HepG2 (cell line): ENCODE data around the gene NSMCE1. TPM values are rescaled to one million over a fixed set of nuclear protein-coding genes. Genes with fewer than 3 reads are reported as not detected.

ENCODE experiments used
- BRF2 ChIP-seq: sonication (generic); formaldehyde crosslinking; IDR thresholded peaks from 2 replicates; pipeline ENCODE4 v1.8.1; 2022; ENCODE audit warnings: mild to moderate bottlenecking, missing genetic modification reagents
- FOXA3 ChIP-seq: IDR thresholded peaks from 2 replicates; pipeline ENCODE4 v1.6.1; 2016; ENCODE audit warnings: missing genetic modification reagents, missing compliant biosample characterization
- ISX ChIP-seq: sonication (generic); formaldehyde crosslinking; conservative IDR thresholded peaks from 2 replicates; pipeline ENCODE4 v1.5.0; 2020; ENCODE audit warnings: missing genetic modification reagents
- MAFF ChIP-seq: IDR thresholded peaks from 2 replicates; pipeline ENCODE4 v1.6.1; 2011; ENCODE audit warnings: low read depth, low read length, improper control_type of control experiment
- TFDP2 ChIP-seq: sonication (generic); formaldehyde crosslinking; IDR thresholded peaks from 2 replicates; pipeline ENCODE4 v1.4.0; 2020; ENCODE audit warnings: missing genetic modification reagents
- XBP1 ChIP-seq: sonication (generic); formaldehyde crosslinking; IDR thresholded peaks from 2 replicates; pipeline ENCODE4 v1.5.0; 2020; ENCODE audit warnings: missing genetic modification reagents
- ZBTB38 ChIP-seq: sonication (generic); formaldehyde crosslinking; IDR thresholded peaks from 2 replicates; pipeline ENCODE4 v1.5.1; 2020; ENCODE audit warnings: mild to moderate bottlenecking, missing genetic modification reagents
- ZFP90 ChIP-seq: sonication (generic); formaldehyde crosslinking; IDR thresholded peaks from 2 replicates; pipeline ENCODE4 v1.8.0; 2022; ENCODE audit warnings: missing genetic modification reagents, mild to moderate bottlenecking, inconsistent platforms, borderline replicate concordance
- ZNF12 ChIP-seq: sonication (generic); formaldehyde crosslinking; IDR thresholded peaks from 2 replicates; pipeline ENCODE4 v1.5.0; 2020; ENCODE audit warnings: missing genetic modification reagents
- ZNF251 ChIP-seq: sonication (generic); formaldehyde crosslinking; IDR thresholded peaks from 2 replicates; pipeline ENCODE4 v1.9.0; 2021; ENCODE audit warnings: mild to moderate bottlenecking, missing genetic modification reagents
- ZNF782 ChIP-seq: sonication (generic); formaldehyde crosslinking; IDR thresholded peaks from 2 replicates; pipeline ENCODE4 v1.4.0; 2020; ENCODE audit warnings: missing genetic modification reagents, mild to moderate bottlenecking, borderline replicate concordance
- polyA plus RNA-seq, 8 experiments: library from polyadenylated mRNA; depleted of rRNA in 3 of 8; stranded (reverse) in 7 of 8; unstranded in 1 of 8; fragments of >200 nt; fragmentation: Illumina TruSeq in 4 of 8; extraction: Trizol in 4 of 8; gene quantifications; 2 replicates each; pipeline versions ENCODE4 v1.2.1 to v1.2.3, GENCODE V29; 2011 to 2016; ENCODE audit warnings: low read depth in 4 of 8, missing spikeins in 1 of 8, mixed read lengths in 1 of 8; ENCODE audit not compliant: insufficient read depth in 1 of 8
- total RNA-seq, 5 experiments: library from RNA; depleted of rRNA; stranded (reverse); fragments of >200 nt; fragmentation: Illumina TruSeq; extraction: Trizol; gene quantifications; 2 replicates each; pipeline ENCODE4 v1.2.3, GENCODE V29; 2016; ENCODE audit warnings: low read depth in 1 of 5
- TF ChIP-seq, protein P1 (sequence below): sonication (generic); formaldehyde crosslinking; IDR thresholded peaks from 2 replicates; pipeline ENCODE4 v1.9.0; 2021; ENCODE audit warnings: missing genetic modification reagents, mild to moderate bottlenecking, borderline replicate concordance
- TF ChIP-seq, protein P2 (sequence below): sonication (generic); formaldehyde crosslinking; IDR thresholded peaks from 2 replicates; pipeline ENCODE4 v1.5.1; 2020; ENCODE audit warnings: missing genetic modification reagents, mild to moderate bottlenecking, borderline replicate concordance

Gene NSMCE1
- total and polyA plus RNA-seq, 2 of the 13 experiments (the other 11 are each of a cell fraction or from before 2014, with no cell fraction given) = 42.7 to 52.9 TPM

DNA sequence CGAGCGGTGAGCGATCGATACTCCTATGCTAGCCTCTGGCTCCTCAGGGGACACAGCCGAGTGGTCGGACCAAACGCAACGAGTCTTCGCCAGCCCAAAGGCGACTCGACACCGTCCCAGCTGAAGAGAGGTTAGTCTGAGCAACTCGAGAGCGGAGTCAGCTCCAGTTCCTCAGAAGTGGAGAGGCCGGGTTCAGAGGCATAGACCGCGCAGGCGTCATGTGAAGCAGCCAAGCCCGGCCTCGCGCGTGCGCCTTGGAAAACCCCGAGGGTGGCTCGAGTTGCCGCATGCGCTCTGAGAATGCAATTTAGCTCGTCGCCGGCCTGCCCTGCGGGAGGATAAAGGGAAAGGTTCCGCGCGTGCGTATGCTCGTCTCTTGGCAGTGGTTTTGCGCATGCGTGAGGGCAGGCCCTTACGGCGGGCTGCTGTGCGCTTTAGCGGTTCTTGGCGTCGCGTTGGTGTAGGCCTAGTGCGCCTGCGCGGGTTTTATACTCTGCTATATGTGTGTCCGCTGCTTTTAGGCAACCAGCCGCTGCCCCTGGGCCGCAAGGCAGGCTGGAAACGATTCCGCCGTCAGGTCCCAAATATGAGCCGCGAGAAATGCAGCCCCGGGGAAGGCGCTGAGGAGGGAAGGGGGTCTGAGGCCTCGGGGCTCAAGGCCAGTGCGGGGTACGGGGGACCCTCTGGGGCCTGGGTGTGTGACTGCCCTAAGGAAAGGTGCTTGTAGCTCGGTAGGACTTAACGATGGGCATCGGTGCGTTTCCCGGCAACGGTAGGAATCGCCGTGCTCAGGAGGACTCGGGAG, 64.9 kb downstream of the NSMCE1 start, which contains the start of gene KDM8 (continued):
- TF ChIP-seq BRF2 (CRISPR knock-in tag) (peak; percentile 95), ZNF782 (CRISPR knock-in tag) (peak; percentile 76; the same call in 1 of the 2 replicates), ZNF12 (CRISPR knock-in tag) (no peak), ZBTB38 (CRISPR knock-in tag) (peak; percentile 43; the same call in 1 of the 2 replicates), FOXA3 (CRISPR knock-in tag) (peak; percentile 65), TFDP2 (CRISPR knock-in tag) (peak; percentile 65), ZFP90 (CRISPR knock-in tag) (peak; percentile 80; the same call in 1 of the 2 replicates), XBP1 (CRISPR knock-in tag) (no peak), ZNF251 (CRISPR knock-in tag) (0 out of 2 replicates have a peak, but pooled peaks have one; percentile 81), MAFF (peak; percentile 63; the same call in 1 of the 2 replicates), ISX (CRISPR knock-in tag) (no peak; the same call in 1 of the 2 replicates)
- TF ChIP-seq, protein P1, sequence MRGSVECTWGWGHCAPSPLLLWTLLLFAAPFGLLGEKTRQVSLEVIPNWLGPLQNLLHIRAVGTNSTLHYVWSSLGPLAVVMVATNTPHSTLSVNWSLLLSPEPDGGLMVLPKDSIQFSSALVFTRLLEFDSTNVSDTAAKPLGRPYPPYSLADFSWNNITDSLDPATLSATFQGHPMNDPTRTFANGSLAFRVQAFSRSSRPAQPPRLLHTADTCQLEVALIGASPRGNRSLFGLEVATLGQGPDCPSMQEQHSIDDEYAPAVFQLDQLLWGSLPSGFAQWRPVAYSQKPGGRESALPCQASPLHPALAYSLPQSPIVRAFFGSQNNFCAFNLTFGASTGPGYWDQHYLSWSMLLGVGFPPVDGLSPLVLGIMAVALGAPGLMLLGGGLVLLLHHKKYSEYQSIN (CRISPR knock-in tag) = no peak
- TF ChIP-seq, protein P2, sequence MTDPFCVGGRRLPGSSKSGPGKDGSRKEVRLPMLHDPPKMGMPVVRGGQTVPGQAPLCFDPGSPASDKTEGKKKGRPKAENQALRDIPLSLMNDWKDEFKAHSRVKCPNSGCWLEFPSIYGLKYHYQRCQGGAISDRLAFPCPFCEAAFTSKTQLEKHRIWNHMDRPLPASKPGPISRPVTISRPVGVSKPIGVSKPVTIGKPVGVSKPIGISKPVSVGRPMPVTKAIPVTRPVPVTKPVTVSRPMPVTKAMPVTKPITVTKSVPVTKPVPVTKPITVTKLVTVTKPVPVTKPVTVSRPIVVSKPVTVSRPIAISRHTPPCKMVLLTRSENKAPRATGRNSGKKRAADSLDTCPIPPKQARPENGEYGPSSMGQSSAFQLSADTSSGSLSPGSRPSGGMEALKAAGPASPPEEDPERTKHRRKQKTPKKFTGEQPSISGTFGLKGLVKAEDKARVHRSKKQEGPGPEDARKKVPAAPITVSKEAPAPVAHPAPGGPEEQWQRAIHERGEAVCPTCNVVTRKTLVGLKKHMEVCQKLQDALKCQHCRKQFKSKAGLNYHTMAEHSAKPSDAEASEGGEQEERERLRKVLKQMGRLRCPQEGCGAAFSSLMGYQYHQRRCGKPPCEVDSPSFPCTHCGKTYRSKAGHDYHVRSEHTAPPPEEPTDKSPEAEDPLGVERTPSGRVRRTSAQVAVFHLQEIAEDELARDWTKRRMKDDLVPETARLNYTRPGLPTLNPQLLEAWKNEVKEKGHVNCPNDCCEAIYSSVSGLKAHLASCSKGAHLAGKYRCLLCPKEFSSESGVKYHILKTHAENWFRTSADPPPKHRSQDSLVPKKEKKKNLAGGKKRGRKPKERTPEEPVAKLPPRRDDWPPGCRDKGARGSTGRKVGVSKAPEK (CRISPR knock-in tag) = peak; percentile 89; the same call in 1 of the 2 replicates
